Fibroblast of pulmonary artery (primary cell): ENCODE measurements around the gene PDSS2.

ENCODE experiments used
- DNase-seq: peaks from one replicate; pipeline ENCODE4 v3.0.0-alpha.2; 2010; ENCODE audit warnings: low read depth
- H3K4me3 ChIP-seq: replicated peaks from 2 replicates; pipeline ENCODE4 v1.5.1; 2011; ENCODE audit warnings: low read depth, mild to moderate bottlenecking, control low read depth, low read length, moderate library complexity
- CTCF ChIP-seq: IDR thresholded peaks from 2 replicates; pipeline ENCODE4 v1.5.1; 2011; ENCODE audit warnings: mild to moderate bottlenecking, control low read depth, low read length, inconsistent platforms; ENCODE audit errors: missing control alignments

PDSS2 gene

DNA sequence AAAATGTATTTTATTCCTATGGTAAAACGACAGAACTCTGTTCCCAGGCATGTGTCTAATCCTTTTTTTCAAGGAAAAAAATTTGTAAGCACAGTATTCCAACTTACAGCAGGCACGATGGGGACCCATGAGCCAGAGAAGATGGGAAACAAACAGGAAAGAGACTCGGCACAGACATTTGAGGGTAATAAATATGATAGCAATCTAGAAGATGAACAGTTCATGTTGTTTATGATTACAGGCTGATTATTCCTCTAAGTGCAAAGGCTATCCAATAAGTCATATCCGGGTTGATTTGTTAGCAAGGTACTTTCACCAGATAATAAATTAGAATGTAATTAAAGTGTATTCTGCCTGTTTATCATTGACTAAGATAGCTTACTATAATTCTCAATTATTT, 43.2 kb downstream of the PDSS2 start:
- no peak overlapping the region for H3K4me3 ChIP-seq
- no peak for DNase-seq
- no peak for TF ChIP-seq CTCF

- no peak for DNase-seq
These were observed 45.3 kb downstream of the PDSS2 start for GRCh38 chr6:107413966-107414645.

GRCh38 chr6:107411161-107411560, 48.2 kb downstream of the PDSS2 start:
- no peak overlapping the region for H3K4me3 ChIP-seq
- TF ChIP-seq CTCF: no peak
- no peak for DNase-seq

More at GRCh38 chr6:107413966-107414645, 45.3 kb downstream of the PDSS2 start:
- H3K4me3 ChIP-seq: no peak overlapping the region
- TF ChIP-seq CTCF: no peak

- no peak for TF ChIP-seq CTCF
- no peak for DNase-seq
- no peak overlapping the region for H3K4me3 ChIP-seq
These were observed 49.4 kb downstream of the PDSS2 start for GRCh38 chr6:107409942-107410341.

DNA sequence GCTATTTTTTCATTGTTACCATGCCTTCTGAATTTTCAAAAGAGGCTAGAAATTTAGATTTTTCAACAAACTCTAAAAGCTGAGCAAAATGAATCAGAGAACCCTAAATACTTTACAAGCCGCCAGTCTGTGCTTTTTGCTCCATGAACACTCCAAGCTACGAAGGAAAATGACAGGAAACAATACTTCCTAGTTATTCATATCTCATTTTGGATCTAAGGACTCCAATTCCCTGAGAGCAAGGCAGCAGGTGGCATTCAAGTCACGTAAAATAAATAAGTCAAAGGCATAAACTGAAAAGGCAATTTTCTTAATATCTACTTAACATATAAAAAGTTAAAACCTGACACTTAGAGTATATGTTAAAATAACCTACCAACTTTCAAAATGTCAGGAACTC, 50.6 kb downstream of the PDSS2 start:
- no peak overlapping the region for H3K4me3 ChIP-seq
- TF ChIP-seq CTCF: no peak
- DNase-seq: no peak

GRCh38 chr6:107405002-107405401, 54.4 kb downstream of the PDSS2 start:
- no peak for TF ChIP-seq CTCF
- H3K4me3 ChIP-seq: no peak overlapping the region
- DNase-seq: no peak

GRCh38 chr6:107402533-107402932, 56.8 kb downstream of the PDSS2 start:
- no peak for TF ChIP-seq CTCF
- no peak for DNase-seq
- H3K4me3 ChIP-seq: no peak overlapping the region
